ENCODE results near the gene MAPK4.
"Not testable (repeated sequence)": the region's sequence is repeated elsewhere in the genome, so short reads cannot be mapped to it uniquely, and the experiment has no call there.

Gene MAPK4

DNA sequence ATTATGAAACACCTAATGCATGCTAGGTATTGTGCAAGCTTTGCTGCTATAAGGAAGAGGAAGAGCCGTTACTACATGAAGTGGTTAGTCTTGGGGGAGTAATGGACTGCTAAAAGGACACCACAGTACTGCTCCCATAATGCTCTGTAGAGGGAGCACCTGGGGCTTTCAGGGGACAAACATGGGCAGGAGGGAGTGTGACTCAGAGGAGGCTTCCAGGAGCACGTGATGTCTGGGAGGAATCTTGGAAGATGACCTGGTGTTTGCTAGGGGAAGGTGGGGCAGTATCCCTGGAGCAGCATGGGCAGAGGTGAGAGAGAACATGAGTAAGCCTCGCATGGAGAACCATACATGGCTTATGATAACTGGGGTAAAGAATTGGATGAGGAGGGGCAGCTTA lies 18.8 kb downstream of the MAPK4 start:
- no peak for DNase-seq

DNA sequence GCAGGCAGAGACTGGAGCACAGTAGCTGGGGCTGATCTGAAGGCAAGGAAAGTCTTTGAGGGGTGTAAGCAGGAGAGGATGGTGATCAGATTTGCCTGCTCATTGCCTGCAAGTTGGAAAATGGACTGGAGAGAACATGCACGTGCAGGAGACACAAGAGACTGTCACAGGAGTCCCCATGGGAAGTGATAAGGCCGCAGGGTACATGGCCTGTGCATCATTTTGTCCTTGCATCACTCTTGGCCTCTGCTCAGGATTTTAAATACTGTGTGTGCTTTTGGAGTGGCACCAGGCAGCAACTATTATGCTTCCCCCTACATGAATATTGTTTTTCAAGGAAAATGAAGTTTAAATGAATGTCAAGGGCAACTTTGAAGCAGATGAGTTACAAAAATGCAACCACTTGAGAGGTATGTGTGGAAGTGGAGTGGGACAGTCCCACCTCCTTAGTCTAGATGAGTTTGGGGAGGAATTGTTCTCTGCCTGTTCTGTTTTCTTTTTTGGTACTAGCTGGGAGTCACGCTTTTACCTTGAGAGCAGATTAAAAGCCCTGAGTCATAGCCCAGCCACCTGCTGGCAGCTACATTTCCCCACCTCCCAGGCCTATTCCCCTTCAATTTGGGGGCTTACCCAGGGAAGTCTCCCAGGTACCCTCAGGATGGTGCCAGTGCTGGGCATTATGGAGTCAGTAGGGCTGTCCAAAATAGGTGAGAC lies 19.3 kb downstream of the MAPK4 start:
- no peak for DNase-seq

DNA sequence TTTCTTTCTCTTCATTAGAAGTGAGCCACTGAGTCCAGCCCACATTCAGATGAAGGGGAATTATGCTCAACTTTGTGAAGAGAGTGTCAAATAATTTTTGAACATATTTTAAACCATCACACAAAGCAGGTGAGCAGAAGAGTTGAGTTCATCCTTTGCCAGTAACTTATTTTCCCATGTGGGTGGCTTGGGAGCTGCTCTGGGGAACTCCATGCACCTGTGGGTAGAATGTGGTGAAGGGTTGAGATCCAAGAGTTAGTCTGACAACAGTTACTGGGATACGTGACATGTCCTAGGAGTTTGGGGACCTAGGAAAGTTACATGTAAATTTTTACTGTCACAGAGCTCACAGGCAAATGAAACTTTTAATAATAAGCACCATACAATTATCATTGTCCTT lies 21.6 kb downstream of the MAPK4 start:
- DNase-seq = no peak

DNA sequence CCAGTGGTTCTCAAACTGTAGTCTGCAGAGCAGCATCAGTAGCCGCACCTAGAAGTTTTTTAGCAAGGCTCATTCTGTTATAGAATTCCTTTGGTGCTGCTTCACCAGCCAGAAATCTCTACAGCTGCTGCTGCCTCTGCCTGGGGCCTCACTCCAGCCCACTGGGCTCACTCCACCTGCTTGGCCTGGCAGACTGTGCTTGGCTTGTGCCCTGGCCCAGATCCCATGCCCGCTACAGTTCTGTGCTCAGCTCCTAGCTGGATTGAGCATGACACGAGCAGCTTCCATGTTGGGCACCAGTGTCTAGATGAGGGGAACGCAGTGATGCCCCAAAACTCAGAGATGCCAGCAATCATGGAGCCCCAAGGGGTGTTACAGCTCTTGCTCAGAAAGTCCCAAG lies 22.6 kb downstream of the MAPK4 start:
- no peak for DNase-seq

DNA sequence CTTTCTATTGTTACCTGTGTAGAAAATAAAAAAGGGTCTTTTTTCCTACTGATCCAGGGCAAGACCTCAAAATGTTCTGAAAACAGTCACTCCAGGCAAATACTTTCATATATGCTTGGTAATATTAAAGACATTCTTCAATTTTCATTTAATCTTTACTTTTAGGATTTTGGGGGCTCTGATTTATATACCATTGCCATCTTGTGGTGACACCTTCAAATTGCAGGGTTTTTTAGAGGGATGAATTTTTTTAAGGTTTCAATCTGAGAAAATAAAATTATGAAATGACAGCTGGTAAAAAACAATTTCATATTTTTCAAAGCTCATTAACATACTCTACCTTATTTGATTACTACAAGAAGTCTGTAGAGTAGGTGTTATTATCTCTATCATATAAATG lies 26.8 kb downstream of the MAPK4 start:
- no peak for DNase-seq

DNA sequence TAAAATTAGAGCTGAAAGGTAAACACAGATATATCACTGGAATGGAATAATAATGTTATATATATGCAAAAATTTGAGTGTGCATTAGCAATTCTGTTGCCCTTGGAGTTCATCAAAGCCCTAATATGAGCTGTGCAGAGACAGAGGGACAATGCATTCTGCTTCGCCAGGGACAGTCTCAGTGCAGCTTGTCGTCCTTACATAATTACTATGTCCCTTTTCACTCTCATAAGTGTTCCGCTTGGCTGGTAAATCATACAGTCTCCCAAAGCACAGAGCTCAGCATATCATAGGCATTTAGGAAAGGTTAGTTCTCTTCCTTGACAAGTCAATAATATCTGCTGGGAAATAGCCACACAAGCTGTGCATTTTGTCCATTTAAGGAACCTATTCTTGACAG lies 30.7 kb downstream of the MAPK4 start:
- no peak for DNase-seq

DNA sequence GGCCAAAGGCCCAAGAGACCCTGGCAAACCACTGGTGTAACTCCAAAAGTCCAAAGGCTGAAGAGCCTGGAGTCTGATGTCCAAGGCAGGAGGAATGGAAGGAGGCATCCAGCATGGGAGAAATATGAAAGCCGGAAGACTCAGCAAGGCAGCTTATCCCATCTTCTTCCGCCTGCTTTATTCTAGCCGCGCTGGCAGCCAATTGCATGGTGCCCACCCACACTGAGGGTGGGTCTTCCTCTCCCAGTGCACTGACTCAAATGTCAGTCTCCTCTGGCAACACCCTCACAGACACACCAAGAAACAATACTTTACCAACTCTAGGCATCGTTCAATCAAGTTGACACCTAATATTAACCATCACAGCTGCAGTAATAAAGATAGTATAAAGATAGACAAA lies 34.1 kb downstream of the MAPK4 start:
- DNase-seq = no peak

DNA sequence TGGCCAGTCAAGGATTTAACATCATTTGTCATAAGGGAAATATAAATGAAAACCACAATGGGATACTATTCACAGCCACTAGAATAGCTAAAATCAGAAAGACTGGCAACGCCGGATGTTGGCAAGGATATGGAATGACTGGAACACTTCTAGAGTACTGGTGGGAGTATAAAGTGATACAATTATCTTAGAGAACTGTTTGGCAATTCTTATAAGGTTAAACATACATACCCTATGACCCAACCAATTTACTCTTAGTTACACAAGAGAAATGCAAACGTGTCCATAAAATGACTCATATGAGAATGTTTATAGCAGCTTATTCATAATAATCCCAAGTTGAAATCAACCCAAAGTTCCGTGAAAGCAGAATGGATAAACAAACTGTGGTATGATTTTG lies 35.1 kb downstream of the MAPK4 start:
- no peak for DNase-seq

DNA sequence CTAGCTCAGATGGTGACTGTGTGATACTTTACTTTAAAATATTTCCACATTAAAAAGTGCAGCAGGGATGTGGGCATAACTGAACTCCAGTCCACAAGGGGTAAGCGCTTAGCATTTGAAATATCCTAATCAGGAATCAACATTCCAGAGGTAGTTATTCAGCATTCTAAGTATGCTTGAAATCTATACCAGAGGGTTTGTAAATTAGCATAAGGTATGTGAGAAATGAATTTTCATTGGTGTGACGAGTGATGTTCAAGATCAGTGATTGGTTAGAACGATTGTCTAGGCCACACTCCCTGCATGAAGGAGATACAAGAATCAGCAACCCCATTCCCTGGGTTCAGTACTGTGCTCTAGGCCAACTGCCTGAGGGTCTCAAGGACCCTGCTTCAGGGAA lies 42.6 kb downstream of the MAPK4 start:
- no peak for DNase-seq

DNA sequence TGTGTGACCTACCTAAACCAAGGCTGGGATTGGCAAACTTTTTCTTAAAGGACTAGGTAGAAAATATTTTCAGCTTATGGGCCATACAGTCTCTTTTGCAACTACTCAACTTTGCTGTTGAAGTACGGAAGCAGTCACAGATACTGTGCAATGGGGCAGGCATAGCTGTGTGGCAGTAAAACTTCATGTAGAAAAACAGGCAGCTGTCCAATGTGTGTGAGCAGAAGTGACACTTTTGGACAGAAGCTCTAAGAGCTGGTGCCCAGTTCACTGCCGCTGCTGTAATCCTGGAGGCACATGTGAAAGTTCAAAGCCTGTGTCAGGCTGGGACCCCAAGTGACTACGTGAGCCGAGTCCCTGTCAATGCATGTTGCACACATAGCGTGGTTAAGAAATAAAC lies 46.7 kb downstream of the MAPK4 start:
- DNase-seq = no peak

DNA sequence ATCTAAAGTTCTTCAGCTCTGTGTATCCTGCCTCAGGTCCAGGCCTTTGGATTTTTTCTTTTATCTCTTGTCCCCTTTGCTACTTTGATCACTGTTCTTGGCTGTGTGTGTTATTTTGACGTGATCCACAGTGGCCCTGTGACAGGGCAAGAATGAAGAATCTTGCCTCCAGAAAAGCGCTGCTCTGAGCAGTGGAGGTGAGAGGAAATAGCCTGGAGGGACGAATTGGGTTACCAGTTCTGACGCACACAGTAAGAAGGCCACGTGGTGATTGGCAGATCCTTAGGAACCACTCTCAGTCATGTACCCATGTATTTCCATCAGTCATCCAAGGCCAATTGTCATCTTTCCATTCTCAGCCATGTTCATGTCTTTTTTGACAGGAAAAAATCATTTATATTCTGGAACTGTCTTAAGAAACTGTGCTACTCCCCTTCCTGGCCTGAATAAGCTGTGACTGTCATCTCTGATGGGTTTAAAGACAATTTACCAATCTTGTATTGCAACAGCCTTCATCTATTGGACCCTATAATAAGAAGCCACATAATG lies 47.6 kb downstream of the MAPK4 start:
- DNase-seq = no peak

DNA sequence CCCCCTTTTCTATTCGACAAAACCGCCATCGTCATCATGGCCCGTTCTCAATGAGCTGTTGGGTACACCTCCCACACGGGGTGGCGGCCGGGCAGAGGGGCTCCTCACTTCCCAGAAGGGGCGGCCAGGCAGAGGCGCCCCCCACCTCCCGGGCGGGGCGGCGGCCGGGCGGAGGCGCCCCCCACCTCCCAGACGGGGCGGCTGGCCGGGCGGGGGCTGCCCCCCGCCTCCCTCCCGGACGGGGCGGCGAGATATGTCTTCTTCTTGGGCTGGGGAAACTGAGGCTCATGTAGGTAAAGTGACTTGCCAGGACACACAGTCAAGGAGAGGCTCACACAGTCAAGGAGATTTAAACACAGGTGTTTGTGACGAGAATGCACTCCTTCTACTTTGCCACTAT lies 49.3 kb downstream of the MAPK4 start:
- not testable (repeated sequence) for DNase-seq

DNA sequence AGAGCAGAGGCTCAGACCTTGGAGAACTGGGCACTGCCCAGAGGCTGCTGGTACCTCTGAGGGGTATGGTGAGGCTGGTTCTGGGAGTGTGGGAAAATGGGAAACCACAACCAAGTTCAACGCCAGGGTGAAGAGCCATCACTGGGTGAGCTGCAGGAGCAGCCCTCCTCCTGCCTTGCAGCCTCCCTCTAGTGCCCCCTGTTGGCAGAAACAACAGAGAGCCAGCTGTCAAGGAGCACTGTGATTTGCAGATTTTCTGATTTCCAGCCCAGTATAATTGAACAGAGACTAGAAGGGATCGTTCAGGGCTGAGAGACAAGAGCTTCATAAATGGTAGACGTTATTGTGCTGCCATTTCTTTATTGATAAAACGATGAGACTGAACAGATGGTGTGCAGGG lies 50.5 kb downstream of the MAPK4 start:
- DNase-seq = no peak

DNA sequence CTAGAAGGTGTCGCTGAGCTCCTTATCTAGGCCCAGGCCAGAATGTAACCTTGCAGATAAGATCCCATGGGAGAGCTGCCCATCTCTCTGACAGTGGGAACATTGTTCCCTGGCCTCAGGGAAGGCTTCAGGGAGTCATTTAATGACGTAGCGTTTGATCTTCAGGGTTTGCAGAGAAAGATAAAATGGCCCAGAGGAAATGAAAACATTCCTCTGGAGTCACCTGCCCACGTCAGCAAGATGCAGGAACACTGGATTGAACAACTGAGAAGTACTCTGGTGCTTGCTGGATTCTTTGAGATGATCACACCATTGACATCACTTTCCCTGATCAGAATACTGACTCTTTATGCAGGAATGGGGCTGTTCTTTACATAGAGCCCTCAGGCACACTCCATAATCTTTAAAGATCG lies 51.6 kb downstream of the MAPK4 start:
- DNase-seq = no peak

DNA sequence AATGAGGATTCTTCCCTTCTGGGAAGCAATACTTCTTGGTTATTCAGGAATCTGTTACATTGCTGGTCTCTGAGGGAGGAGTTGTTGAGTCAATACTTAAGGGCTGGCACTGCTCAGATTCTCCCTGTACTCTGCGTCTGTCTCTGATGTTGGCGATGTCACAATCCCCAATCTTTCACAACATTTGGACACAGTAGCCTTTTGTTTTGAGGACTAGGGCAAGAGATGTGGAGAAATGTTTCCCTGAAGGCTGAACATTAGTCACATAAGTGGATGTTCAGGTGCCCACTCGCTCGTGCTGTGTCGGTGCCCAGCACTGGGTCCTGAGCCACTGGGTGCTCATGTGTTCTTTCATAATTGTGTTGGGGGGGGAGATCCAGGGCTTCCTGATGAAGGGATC lies 55.0 kb downstream of the MAPK4 start:
- DNase-seq = no peak

DNA sequence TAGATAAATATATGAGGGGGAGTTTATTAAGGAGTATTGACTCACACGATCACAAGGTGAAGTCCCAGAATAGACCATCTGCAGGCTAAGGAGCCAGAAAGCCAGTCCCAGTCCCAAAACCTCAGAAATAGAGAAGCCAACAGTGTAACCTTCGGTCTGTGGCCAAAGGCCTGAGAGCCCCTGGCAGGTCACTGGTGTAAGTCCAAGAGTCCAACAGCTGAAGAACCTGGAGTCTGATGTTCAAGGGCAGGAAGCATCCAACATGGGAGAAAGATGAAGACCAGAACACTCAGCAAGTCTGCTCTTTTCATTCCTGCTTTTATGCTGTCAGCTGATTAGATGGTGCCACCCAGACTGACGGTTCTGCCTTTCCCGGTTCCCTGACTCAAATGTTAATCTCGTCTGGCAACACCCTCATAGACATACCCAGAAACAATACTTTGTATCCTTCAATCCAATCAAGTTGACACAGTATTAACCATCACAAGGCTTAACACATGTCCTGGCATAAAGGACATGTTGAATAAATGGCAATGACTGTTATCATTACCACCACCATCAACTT lies 56.7 kb downstream of the MAPK4 start:
- no peak for DNase-seq

DNA sequence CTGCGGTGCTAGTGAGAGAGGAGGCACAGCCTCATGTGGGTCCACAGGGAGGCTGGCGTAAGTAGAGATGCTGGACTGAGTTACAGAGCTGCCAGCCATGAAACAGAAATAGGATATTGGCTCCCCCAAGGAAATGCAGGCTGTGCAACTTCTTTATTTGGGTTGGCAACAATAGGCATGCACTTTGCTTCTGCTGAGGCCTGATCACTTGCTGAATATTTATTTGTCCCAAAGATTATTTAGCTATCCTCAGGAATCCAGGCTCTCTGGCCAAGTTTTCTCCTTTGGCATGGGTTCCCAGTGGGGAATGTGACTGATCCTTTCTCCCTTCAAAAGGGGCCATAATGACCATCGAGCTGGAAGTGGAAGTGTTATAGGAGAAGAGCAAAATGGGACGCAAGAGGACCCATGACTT lies 60.0 kb downstream of the MAPK4 start:
- no peak for DNase-seq

DNA sequence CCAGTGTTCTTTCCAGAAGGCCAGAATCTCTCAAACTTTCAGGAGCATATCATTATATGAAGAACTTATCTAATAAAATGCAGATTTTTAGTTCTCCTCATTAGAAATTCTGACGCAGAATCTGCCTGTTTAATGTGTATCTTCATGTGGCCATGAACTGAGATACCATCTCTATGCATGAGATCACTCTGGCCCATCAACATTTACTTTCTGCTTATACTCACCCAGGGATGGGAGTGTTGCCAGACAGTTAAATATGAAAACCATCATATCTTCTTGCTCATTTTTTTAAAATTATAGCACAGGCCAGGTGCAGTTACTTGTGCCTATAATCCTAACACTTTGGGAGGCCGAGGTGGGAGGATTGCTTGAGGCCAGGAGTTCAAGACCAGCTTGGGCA lies 60.4 kb downstream of the MAPK4 start:
- no peak for DNase-seq

DNA sequence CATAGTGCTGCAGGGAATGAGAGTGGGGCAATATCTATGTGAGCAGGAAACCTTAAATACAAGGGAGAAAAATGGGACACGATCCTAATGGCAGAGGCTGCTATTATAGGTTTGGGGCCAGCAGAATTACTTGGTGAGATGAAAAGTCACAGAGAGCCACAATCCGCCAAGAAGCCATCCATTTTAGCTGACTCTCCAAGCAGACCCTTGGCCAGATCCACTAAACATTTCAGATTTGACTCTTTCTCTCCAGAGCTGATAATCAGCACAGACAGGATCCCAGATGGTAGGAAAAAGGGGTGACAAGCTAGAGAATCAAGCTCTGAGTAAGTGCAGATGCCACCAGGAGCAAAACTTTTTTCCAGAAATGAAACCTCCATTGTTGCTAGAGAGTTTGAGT lies 61.5 kb downstream of the MAPK4 start:
- DNase-seq = no peak

DNA sequence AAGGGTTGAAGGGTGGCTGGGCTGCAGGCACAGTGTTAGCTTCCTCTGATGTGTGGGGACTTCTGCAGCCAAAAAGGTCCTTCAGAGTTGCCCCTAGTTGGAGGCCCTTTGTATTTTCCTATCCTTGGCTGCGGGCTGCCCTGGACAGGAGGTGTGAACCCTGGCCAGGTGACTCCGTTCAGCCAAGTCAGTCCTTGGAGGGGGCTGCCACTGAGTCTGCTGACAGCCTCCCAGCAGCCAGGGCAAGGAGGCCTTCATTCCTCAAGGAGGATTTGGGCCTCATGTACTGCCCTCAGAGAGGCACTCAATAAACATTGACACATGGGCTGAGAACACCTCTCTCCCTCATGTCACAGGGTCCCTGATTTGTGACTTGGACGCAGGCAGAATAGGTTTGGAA lies 62.4 kb downstream of the MAPK4 start:
- no peak for DNase-seq

DNA sequence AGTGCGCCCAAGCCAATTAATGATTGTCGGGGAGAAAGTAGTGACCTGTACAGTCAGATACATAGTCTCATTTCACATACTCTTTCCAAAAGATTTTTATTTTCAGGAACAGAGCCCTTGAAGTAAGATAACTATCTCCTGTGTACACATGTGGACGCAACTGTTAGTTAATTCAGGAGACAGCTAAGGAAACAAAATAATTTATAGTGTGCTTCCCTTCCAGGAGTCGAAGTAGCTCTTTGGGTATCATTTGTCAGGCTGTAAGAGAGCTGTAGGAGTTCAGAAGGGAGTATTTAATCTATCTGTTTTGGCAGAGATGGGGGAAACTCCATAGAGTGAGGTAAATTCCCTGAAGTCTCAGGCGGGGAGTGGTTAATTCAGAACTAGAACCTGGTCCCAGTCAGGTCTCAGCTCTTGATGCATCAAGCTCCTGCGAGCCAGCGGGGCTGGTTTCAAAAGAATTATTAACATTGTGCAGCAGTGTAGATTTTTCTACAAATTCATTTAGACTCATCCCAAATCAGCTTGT lies 63.0 kb downstream of the MAPK4 start:
- DNase-seq = no peak

DNA sequence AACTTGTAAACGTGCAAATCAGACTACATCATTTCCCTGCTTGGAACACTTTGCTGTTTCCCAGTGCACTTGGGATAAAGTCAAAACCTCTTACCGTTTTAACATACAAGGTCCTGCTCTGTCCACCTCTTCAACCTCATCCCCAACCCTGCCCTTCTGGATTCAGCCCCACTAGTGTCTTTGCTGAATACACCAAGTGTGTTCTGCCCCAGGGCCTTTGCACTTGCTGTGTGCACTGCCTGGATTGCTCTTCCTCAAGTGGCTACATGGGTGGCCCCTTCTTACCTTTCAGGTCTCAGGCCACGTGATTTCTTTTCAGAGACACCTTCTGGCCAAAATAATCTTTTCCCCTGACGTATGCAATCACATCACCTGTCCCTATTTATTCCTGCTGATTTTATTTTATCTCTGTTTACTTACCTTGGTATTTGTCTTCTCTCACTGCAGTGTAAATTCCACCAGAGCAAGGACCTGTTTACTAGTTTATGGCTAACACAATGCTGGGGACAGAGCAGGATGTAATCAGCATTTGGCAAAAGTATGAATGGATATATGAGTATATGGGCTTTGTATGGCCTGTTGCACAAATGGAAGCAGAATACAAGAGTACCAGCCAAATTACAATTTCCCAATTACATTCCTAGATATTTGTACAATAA lies 63.9 kb downstream of the MAPK4 start:
- DNase-seq = no peak

DNA sequence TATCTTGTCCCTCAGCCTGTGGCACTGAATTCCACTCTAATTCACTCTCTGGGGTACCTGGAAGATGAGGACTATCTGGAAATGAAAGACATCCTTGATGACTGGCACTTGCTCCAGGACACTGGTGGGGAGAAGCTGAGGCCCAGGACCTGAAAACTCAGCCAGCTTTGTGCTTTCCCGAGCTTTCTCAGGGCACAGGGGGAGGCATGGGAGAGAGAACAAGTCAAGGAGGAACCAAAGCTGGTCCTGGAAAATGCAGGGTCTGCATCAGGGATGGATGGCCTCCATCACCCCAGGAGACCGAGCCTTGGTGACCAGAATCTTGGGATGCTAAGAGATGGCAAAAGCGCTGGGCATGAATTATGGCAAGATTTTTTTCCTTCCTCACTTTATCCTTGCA lies 65.1 kb downstream of the MAPK4 start:
- DNase-seq = no peak

DNA sequence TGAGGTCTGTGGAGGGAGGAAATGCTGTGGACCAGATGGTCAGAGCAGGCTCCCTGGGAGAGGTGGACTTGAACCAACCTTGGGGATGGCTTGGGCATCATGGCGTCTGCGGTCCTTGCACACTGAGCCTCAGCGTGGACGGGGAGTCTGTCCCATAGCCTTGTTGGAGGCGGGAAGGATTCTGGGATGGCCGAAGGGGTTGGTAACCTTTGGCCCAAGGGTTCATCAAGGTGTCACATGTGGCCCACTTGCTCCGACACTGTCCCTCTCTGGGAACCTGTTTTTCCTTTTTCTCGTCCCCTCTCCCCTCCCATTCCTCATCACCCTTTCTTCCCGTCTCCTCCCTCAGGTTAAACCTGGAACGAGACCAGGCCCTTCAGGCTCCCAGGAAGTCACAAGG lies 66.4 kb downstream of the MAPK4 start:
- no peak for DNase-seq

Data from NCI-H2081 treated with DMSO at 0.1 percent for 48 hours (cell line).